DOHH2 (cell line): Measurements from ENCODE around the gene ACTR2.
"Not testable (repeated sequence)": the region's sequence is repeated elsewhere in the genome, so short reads cannot be mapped to it uniquely, and the experiment has no call there.

ENCODE experiments used
- EZH2phosphoT487 ChIP-seq: fragments of 200-600 bp; sonication (generic); IDR thresholded peaks from 2 replicates; pipeline ENCODE4 v1.6.1; 2017; ENCODE audit warnings: borderline replicate concordance, mild to moderate bottlenecking, antibody characterized with exemption, low read length, moderate library complexity, mixed read lengths
- TF ChIP-seq, protein P1 (sequence below): fragments of 200-600 bp; sonication (generic); IDR thresholded peaks from one replicate; pipeline ENCODE4 v1.5.1; 2014; ENCODE audit warnings: antibody characterized with exemption, mild to moderate bottlenecking, low read depth, low read length; ENCODE audit not compliant: poor library complexity, severe bottlenecking

DNA sequence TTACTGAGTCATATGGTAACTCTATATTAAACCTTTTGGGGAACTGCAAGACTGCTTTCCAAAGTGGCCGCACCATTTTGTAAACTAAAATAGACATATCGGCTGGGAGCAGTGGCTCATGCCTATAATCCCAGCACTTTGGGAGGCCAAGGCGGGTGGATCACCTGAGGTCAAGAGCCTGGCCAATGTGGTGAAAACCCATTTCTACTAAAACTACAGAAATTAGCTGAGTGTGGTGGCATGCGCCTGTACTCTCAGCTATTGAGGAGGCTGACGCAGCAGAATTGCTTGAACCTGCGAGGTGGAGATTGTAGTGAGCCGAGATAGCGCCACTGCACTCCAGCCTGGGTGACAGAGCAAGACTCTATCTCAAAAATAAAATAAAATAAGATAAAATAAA, 6.4 kb upstream of the ACTR2 start:
- TF ChIP-seq, protein P1, sequence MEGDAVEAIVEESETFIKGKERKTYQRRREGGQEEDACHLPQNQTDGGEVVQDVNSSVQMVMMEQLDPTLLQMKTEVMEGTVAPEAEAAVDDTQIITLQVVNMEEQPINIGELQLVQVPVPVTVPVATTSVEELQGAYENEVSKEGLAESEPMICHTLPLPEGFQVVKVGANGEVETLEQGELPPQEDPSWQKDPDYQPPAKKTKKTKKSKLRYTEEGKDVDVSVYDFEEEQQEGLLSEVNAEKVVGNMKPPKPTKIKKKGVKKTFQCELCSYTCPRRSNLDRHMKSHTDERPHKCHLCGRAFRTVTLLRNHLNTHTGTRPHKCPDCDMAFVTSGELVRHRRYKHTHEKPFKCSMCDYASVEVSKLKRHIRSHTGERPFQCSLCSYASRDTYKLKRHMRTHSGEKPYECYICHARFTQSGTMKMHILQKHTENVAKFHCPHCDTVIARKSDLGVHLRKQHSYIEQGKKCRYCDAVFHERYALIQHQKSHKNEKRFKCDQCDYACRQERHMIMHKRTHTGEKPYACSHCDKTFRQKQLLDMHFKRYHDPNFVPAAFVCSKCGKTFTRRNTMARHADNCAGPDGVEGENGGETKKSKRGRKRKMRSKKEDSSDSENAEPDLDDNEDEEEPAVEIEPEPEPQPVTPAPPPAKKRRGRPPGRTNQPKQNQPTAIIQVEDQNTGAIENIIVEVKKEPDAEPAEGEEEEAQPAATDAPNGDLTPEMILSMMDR = not testable (repeated sequence)
- TF ChIP-seq EZH2phosphoT487 = not testable (repeated sequence)
